HG02763 (cell line): Measurements from ENCODE around the gene ACTL6B.
"Not testable (repeated sequence)": the region's sequence is repeated elsewhere in the genome, so short reads cannot be mapped to it uniquely, and the experiment has no call there.

Experiments used
- ATAC-seq: cut with Tn5 transposase; IDR thresholded peaks from one replicate; pipeline ENCODE4 v1.9.1; 2021; ENCODE audit warnings: mild to moderate bottlenecking, moderate library complexity; ENCODE audit not compliant: unreplicated experiment

ACTL6B gene

GRCh38 chr7:100655908-100656674 is at the start of gene ACTL6B:
Gene ACTL6B (minus strand): TSS chr7:100656448. CDS start chr7:100656354, 94 bp downstream.
- no peak for ATAC-seq

DNA sequence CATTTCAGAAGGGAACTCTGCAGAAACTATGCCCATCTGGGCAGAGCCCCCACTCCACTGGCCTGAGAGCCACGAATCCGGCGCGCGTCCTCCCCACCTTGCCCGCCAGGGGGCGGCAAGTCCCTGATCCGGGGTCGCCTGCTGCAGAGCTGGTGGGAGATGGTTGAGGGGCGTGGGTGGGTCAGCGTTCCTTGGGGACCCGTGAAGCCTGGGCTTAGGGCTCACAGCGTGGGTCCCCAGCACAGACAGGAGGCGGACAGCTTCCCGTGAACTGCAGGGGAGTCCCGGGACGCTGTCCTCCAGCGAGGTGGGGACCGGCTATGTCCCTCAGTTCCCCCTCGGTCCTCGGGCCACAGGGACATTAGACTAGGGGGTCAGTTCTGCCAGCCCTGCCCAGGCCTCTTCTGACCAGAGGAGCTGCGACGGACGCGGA is 49.1 kb upstream of the ACTL6B start:
- ATAC-seq = peak; percentile 40

DNA sequence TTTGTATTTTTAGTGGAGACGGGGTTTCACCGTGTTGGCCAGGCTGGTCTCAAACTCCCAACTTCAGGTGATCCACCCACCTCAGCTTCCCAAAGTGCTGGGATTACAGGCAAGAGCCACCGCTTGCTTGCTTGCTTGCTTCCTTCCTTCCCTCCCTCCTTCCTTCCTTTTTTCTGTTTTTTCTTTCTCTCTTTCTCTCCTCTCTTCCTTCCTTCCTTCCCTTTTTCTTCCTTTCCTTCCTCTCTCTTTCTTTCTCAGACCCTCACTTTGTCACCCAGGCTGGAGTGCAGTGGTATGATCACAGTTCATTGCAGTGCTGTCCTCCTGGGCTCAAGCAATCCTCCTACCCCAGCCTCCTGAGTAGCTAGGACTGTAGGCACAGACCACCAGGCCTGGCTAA is 44.8 kb upstream of the ACTL6B start:
- not testable (repeated sequence) for ATAC-seq

DNA sequence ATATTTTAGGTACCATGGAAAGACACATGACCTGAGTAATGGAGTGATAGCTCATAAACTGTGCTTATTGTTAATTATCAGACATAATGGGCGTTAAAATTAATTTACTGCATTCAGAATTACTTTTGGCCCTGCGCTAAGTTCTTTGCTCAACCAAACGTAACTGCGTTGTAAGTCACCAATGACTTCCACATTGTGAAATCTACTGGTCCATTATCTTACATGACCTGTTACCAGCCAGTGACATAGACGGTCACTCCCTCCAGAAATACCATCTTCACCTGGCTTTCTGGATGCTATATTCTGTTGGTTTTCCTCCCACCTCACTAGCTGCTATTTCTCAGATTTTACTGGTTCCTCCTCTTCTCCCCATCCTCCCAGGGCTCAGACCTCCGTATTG is 42.8 kb upstream of the ACTL6B start:
- ATAC-seq = no peak

GRCh38 chr7:100696123-100696521 is 39.9 kb upstream of the ACTL6B start:
- no peak for ATAC-seq

DNA sequence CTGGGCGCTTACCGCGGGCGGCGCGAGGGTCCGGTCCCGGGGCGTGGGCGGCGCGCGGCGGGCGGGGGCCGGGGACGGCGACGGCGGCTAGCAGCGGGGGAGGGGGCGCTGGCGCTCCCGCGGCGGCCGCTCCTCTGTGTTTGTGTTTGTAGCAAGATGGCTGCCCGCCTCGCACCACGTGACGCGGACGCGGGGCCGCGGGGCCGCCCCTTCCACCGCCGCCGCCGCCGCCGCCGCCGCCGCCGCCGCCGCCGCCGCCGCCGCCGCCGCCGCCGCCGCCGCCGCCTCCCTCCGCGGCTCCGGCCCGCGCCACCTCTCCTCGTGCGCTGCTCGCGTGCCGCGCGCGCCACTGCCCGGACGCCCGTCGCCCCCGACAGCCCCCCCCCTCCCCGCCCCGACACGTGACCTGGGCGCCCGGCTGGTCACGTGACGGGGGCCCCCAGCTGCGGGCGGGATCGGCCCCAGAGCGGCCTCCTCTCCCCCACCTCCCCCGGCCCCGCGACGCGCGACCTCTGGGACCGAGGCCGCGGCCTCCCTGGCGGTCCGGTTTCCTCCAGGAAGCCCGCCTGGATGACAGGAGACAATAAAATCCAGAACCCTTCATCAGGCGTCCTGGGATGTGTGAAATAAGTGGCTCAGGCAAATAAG is 38.0 kb upstream of the ACTL6B start, which contains the start of gene GIGYF1:
GIGYF1 (minus strand) TSS at position 153 of the 648 bp plus-strand sequence. CDS start 6,012 bp downstream, outside the sequence.
- ATAC-seq = peak; percentile 51

GRCh38 chr7:100693312-100694097 is 37.3 kb upstream of the ACTL6B start:
- peak; percentile 9 for ATAC-seq

GRCh38 chr7:100692578-100692961 is 36.3 kb upstream of the ACTL6B start:
- ATAC-seq = no peak

- no peak for ATAC-seq
Observed at GRCh38 chr7:100691676-100692577, 35.7 kb upstream of the ACTL6B start.

GRCh38 chr7:100689230-100690135 is 33.2 kb upstream of the ACTL6B start:
- ATAC-seq = no peak

DNA sequence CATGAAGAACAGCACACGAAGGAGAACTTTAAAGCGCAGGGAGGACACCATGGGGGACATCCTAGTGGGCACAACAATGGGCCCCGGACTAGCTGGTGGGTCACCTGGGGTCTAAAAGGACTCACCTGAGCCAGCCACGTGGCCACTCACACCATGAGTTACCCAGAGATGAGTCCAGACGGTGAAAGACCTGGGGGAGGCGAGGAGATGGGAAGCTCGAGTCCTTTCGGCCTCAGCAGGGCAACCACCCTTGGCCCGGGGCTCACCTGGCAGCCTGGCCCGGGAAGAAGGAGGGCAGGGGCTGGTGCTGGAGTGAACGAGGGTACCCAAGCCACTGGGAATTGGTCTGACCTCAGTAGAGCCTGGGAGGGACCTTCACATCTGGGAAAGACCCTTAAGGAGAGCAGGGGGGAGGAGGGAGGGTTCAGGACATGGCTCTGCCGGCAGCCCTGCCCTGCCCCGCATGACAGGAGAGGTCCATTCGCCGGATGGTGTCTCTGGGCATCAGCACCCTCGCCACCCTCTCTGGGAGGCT is 32.1 kb upstream of the ACTL6B start:
- ATAC-seq = no peak

DNA sequence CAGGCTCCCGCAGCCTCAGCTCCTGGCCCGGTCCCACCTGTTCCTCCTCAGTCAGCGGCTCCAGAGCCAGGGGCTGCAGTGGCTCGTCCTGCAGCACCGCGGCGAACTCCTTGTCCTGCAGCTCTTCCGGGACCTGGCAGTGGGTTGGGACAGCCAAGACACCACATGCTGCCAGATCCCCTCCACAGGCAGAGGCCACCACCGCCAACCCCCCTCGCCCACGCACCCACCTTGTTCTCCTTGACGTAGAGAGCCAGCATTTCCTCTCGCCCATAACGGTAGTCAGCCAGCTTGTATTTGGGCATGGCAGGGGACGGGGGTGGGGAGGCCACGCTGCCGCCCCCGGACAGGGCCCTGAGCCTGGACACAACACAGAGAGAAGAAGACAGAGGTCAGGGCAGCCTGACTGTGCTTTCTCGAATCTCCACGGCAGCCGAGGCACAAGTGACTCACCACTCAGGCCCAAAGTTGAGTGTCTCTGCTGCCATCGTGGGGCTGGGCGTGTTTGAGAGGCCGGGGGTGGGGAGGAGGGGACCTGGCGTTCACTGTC is 31.6 kb upstream of the ACTL6B start:
- ATAC-seq = no peak

DNA sequence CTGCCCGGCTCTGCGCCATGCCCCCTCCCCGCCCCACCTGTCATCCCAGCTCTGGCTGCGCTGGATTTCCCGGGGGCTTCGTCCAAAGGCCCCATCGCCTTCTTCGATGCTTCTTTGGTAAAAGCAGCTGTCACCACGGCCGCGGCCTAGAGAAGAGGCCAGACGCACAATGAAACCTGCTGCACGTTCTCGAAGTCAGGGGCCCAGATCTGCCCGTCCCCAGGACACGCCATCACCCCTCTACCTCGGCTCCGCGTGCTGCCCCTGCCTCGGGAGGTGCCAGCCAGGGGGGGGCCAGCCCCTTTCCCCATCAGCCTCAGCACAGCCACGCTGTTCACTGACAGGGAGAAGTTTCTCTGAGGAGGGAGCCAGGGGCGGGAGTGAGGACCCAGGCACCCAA is 31.0 kb upstream of the ACTL6B start:
- ATAC-seq = no peak

DNA sequence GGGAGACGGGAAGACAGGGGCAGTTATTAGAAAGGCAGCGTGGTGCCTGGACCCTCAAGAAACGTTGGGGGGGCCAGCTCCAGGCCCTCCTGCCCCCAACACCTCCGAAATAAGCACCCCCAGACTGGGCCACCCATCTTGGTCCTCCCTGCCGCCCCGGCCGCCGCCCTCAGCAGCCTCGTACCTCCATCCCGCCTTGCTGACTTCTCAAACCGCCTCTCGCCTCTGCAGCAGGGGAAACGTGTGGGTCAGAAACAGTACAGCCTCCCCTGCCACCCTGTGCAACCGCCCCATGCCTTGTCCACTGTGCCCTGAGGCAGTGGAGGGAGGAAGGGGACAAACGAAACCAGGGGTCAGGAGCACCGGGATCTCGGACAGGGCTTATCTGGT is 30.6 kb upstream of the ACTL6B start:
- no peak for ATAC-seq

DNA sequence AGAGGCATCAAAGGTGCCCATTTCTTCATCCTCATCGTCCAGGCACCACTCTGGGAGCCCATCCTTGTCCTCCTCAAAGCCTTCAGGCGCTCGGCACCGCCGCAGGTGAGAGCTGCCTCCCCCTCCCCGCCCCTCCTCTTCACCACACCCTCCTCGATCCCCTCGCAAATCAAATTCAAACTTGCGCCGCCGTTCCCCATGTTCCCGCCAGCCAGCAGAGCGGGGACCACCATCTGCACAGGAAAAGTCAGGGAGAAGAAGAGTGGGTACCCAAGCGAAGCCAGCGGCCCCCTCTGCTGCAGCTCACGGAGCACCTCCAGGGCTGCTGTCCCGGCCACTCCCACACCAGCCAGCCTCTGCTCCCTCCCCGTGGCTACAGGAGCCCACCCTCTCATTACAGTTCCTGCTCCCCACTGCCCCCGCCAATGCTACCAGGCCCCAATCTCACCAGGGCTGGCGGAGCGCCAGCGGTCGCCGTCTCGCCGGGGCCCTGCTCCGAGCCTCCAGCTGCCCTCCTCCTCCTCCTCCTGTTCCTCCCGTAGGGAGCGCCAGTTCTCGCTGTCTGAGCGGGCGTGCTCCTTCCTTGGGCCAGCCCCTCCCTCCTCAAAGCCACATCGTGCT is 30.1 kb upstream of the ACTL6B start:
- no peak for ATAC-seq

- no peak for ATAC-seq
Observed at GRCh38 chr7:100685631-100686145, 29.4 kb upstream of the ACTL6B start.

- ATAC-seq = no peak
Observed at GRCh38 chr7:100685049-100685605, 28.9 kb upstream of the ACTL6B start.

- ATAC-seq = no peak
Observed at GRCh38 chr7:100684534-100685042, 28.3 kb upstream of the ACTL6B start.
